Kasumi-1 (cell line): ENCODE measurements around the gene FASTKD2.

Source experiments
- DNase-seq, 2 experiments: peaks; one replicate each; lab custom pipeline; 2025; lab: John Stamatoyannopoulos, UW

FASTKD2 gene

DNA sequence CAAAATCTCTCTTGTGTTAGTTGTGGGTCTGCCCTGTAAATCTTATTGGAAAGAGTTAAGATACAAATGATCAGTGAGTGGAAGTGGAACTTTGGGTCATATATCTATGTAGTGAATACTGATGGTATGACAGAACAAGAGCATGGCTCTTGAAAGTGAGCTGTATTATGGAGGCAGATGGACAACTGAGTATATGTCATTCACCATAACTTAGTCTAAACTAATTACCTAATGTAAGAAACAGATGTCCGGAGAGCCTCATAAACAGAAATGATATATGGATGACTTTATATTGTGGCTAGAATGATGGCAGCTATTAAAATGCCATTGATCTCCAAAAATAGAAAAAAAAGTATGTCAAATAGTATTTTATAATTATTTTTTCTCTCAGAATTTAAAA is 72.4 kb downstream of the FASTKD2 start:
- no peak for DNase-seq

DNA sequence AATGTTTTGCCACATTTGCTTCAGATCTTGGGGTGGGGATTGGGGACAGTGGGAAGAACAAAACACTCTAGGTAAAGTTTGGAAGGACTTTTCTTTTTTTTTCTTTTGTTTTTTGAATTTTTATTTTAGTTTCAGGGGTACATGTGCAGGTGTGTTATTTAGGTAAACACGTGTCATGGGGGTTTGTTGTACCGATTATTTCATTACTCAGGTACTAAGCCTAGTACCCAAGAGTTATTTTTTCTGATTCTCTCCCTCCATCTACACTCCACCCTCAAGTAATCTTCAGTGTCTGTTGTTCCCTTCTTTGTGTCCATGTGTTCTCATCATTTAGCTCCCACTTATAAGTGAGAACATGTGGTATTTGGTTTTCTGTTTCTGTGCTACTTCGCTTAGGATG is 73.3 kb downstream of the FASTKD2 start:
- no peak for DNase-seq

DNA sequence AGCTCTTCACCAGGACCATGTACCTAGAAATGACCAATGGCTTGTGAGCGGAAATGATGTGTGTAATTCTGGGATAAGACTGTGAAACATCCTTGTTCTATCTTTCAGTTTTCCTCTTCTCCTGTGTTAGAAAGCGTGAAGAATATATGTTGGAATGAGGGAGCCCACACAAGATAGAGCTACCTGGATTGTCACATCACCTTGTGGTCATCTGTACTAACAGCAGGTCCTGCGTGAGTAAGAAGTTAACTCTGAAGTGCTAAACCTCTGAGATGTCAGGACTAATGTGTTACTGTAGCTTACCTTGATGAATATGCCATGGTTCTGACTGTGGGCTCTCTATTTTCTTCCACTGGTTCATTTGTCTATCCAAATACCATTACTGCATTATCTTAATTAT is 75.6 kb downstream of the FASTKD2 start:
- DNase-seq = no peak
